ENCODE results near the gene SLC26A6. TPM values are rescaled to one million over a fixed set of nuclear protein-coding genes. Genes with fewer than 3 reads are reported as not detected.

The SLC26A6 gene
- total RNA-seq, 1 donor from 2014 or later = 12.5 TPM

DNA sequence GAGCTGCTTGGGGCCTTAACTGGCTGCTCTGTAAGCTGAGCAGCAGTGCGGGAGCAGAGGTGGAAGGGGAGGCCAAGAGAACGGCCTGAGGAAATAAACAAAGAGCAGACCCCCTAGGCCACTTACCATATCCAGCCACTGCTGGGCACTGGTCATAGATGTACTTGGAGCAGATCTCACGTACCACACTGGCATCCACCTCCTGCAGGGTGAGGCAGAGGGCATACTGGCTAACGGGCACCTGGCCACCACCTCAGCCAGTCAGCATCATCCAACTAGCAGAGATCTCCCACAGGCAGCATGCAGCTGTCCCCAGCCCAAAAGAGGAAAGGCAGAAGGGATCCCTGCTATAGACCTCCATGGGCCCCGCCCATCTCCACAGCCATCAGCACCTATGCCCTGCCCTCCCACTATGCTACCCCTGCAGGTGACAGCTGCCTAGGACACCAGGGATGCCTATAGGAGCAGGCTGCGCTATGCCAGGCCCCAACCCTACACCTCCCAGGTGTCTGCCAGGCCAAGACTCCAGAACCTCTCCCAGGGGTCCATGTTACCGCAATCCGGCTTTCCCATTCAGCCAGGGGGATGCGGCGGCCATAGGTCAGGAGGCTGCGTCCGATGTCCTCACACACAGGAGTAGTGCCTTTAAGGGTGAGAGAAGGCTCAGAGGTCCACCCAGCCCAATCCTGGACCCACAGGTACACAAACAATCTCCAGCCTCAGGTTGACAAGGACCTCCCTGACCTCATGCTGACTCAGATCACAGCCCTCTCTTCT, 35.6 kb downstream of the SLC26A6 start:
- no peak for DNase-seq (ENCODE audit: low read depth in 2 of 2)

DNA sequence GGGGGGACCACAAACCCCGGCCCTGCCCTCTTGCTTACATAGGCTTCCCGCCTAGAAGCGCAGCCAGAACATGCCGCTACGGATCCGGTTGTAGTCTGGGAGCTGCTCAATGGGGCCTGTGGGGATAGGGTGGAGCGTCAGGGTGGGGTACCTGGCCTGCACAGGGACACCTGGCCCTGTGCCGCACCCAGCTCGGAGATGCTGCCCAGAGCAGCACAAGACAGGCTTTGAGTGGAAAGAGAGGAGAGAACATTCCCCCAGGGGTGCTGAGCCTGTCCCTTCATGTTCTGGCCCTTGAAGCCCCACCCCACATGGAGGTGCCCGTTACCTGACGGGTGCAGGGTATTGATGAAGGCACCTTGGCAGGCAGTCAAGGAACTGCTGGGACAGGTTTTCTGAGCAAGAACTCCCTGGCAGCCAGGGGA, 36.2 kb downstream of the SLC26A6 start:
- DNase-seq (ENCODE audit: low read depth in 2 of 2) = no peak

DNA sequence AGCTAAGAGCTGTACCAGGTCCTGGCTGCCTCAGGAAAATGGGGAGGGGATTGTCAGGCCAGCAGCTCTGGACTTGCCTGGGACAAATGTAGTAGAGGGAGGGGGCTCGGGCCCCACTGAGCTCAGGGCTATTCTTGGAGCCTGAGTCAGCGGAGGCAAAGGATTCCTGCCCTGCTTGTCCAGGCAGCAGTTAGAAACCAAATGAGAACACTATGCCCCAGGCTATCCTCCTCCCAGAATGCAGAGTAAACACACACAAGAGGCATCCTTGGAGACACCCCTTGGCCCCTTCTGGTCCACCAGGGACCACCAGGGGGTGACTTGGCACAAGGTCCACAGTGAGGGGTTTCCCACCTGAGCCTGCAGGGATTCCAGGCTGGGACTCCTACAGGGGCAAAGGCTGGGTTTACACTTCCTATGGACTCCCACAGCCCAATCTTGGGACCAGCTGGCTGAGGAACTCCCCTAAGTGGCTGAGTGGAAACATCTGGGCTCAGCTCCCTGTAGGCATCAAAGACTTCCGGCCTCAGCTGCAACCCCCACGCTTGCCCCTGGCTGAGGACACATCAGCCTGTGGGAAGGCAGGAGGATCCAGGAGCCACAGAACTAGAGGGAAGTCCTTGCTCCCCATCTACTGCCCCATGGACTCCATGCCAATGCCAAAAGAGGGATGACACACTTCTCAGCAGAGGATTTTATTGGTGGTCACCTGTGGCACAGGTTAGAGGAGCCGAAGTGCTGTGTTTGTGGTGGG, 36.8 kb downstream of the SLC26A6 start:
- no peak for DNase-seq (ENCODE audit: low read depth in 2 of 2)

DNA sequence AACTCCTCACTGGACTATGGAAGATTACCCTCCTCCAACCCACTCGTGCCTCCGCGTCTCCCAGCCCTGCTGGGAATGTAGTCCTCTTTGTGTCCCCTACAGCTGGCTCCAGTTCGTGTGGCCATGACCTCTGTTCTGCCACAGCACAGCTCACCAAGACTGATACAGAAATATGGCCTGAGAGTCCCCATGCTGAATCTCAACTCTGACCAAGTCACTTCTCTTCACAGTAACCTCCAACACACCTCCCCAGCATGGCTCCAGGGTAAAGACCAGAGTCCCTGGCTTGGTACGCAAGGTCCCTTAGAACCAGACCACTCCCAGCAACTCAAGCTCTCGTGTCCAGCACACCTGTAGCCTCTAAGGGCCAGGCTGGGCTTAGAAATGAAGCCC, 37.9 kb downstream of the SLC26A6 start:
- DNase-seq (ENCODE audit: low read depth in 2 of 2) = no peak

DNA sequence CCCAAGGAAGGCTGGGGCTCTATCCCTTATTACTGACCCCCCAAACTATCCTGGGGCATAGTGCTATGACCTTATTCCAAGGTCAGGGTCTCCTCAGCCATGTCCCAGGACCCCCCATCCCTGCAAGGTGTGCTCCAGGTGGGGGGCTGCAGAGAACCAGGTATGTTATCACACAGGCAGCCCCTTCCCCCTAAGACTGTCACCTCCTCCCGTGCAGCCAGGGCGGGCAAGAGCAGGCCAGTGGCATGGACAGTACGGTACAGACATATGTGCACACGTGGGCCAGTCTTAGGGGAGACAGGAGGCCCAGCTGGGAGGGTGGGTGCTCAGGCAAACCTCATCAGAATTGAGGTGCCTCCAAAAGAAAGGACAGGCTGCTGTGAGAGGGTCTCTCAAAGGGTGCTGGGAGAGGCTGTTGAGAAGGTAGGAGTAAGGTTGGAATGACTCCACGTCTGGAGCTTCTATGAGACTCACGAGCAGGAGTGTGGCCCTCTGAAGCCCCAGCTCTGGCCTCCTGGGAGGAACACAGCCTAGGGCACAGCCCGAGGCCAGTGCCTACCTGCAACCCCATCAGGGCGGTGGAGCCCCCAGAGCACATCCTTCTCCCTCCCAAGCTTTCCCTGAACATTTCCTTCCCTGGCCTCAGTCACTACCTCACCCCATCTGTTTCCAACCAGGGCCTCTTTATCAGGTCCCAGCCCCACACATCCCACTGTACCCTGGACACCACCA, 38.4 kb downstream of the SLC26A6 start:
- DNase-seq (ENCODE audit: low read depth in 2 of 2) = no peak

DNA sequence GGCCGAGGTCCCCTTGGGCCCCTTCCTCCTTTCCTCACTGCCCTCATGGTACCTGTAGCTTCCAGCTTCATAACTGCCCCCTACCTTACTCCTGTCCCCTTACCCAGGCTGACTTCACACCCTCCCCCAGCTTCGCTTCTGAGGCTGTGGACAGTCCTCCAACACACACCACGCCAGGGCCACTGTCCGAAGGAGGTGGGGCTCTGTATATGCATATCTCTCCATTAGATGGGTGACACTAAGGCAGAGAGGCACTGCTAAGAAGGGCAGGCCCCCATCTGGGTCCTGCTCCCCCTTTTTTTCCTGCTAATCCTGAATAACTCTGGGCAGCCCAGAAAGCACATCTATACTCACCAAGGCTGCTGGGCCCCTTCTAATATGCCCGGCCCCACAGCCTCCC, 39.1 kb downstream of the SLC26A6 start:
- DNase-seq (ENCODE audit: low read depth in 2 of 2) = no peak

DNA sequence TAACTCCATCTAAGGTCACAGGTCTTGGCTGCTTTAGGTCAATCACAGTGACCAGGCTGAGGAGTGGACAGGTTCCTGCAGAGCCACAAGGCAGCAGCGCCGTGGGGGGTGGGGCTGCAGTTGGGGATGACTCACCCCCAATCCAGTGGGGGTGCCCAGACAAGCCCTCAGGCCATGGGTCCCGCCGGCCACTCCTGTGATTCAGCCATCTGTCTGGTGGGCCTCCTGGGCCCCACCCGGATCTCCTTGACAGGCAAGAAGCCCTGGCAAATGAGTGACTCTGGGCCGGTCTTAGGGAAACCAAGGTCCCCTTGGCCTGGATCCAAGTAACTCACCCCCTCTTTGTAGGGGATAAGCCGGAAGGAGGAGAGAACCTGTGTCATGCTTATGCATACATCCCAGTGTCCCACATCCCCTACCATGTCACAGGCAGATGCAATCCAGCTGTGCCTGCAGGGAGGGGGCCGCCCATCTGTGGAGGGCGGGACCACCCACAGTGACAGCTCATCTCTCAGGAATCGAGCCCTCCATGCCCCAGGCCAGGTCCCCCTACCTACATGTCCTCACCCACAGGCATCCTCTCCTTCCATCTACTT, 39.6 kb downstream of the SLC26A6 start:
- peak in 1 of 2 donors; percentile 43 for DNase-seq (ENCODE audit: low read depth in 2 of 2)

DNA sequence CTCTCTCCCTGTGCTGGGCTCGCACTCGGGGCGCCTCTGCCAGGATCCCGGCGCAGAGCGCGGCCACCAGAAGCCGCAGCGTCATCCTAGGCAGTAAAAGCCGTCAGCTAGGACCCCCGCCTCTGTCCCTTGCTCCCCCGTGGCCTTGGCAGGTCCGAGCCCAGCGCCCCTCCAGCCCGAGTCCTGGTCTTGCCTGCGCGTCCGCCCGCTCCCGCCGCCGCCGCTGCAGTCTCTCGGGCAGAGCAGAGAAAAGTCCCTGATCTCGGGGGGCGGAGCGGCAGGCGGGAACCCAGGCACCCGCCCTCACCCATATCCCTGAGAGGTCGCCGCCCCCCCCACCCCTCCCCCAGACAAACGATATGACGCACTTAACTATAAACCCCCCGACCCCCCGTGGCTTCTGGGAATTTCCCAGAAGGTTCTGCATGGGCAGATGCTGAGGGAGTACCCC, 40.2 kb downstream of the SLC26A6 start, which contains the start of gene COL7A1:
Gene COL7A1, minus strand, starts transcription at position 255 of the 451 bp plus-strand sequence. Its CDS starts 170 bp downstream, at position 85.
- DNase-seq (ENCODE audit: low read depth in 2 of 2) = no peak

DNA sequence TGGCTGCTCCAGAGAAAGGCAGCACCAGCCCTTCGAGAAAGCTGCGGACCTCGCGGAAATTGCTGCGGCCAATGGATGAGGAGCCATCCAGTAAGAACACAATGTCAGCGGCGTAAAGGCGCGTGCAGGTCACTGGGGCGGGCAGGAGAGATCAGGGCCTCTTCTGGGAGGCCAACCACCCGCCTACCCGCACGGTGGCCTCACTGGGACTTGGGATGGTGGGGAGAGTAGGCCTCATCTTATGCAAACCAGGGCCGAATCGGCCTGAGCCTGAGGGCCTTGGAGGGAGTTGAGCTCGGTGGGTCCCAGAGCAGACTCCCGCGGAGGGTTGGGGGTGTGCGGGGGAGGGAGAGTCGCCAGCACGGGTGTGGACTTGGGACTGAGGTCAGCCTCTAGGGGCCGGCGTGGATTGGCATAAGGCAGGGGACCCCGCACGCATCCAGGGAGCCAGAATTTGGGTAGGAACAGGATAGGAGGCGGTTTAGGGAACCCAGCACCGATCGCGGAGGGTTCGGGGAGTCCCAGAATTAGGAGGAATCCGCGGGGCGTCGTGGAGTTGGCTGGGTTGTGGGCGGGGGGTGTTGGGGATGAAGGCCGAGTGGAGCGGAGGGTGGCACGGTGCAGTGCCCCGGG, 40.7 kb downstream of the SLC26A6 start:
- no peak for DNase-seq (ENCODE audit: low read depth in 2 of 2)

DNA sequence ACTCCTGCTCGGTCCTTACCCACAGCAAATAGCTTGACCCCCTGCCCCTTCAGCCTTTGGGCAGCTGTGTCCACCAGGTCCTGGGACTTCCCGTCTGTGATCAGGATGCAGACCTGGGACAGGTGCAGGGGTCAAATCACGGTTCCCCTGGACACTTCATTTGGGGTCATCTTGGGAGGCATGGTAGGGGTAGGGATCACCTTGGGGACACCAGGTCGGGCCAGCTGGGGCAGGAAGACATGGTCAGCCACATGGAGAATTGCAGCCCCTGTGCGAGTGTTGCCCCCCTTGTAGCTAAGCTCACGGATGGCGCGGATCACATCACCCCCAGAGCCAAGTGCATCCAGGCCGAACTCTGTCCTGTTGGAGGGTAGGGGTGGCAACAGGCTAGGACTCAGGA, 41.9 kb downstream of the SLC26A6 start:
- no peak for DNase-seq (ENCODE audit: low read depth in 2 of 2)

DNA sequence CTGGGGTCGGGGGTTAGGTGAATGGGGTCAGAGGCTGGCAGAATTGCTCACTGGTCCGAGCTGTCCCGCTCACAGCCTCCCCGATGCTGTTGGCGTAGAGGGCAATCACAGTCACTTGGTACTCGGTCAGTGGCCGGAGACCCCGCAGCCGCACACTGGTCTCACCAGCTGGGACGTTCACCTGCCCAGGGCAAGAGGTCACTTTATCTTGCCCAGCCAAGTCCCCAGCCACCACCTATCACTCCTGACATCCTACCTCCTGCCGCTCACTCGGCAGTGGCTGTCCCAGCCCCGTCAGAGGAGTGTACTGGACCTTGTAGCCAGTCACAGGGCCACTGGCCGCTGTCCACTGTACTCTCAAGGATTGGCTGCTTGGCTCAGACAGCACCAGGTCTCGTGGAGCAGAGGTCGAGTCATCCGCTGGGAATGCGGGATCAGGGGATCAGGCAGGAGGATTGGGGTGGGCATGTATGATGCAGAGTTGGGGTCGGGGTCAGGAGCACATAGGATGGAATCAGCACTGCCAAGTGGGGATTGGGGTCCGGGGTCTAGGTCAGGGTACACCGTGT, 42.7 kb downstream of the SLC26A6 start:
- no peak for DNase-seq (ENCODE audit: low read depth in 2 of 2)

DNA sequence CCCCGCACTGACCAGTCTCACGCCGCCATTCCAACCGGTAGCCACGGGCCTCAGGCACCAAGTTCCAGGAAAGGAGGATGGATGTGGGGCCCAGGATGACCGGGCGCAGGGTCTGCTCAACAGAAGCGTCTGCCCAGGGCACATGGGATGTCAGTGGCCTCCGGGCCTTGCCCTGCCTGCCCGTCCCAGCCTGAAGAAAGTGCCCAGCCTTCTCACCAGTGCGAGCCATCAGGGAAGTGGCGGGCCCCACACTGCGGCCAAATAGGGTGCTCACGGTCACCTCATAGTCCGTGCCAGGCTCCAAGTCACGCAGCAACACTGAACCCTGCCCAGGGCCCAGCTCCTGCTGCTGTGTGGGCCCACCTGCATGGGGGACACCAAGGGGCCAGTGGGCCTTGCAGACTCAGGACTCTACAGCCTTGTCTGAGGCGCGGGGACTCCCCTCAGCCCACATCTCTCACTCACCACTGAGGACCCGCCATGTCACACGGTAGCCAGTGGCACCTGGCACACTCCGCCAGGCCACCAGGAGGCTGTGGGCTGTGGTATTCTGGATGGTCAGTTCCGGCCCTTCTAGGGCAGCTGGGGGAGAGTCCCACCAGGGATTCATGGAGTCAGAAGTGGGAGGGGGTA, 43.3 kb downstream of the SLC26A6 start:
- DNase-seq (ENCODE audit: low read depth in 2 of 2) = no peak

DNA sequence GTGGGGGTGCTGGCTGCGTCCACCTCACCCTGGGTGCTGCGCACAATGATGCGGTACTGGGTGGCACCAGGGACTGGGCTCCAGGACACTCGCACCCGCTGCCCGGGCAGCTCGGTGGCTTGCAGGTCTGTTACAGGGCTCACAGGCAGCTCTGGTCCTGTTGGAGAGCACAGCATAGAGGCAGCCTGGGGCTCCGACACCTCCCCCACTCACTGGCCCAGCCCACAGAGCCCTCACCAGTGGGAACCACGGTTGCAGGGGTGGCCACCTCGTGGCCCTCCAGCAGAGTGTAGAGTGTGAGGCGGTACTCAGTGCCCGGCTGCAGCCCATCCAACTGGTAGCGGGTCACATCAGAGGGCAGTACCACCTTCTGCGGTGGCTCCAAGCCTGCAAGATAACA, 43.8 kb downstream of the SLC26A6 start:
- DNase-seq (ENCODE audit: low read depth in 2 of 2) = no peak

DNA sequence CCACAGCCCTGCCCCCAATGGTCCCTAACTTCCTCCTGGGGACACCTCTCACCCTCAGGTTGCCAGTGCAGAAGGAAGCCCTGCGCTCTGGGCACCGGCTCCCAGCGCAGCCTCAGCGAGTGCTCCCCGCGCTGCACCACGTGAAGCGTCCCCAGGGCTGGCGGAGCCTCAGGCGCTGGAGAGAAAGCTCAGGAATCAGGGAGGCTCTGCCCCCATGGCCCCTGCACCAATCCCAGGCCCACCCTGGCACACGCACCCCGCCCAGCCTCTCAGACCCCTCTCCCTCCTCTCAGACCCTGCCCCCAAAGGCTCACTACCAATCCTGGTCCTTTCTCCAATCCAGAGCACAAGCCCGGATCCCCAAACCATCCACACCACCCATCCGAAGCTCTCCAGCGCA, 47.0 kb downstream of the SLC26A6 start:
- no peak for DNase-seq (ENCODE audit: low read depth in 2 of 2)

DNA sequence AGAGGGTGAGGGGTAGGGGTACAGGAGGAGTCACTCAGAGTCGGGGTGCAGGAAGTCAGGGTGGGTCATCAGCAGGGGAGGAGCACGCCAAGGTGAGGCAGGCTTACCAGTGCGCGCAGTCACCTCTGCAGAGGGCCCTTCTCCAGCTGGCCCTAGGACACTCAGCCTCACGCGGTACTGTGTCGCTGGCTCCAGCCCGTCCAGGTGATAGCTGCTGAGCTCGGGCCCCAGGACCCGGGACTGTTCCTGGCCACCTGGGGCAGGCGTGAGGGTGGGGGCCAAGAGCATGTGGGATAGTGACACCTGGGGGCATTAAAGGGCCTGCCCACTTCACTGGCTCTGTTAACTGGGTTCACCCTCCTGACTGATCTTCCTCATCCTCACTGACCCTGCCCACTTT, 47.6 kb downstream of the SLC26A6 start:
- no peak for DNase-seq (ENCODE audit: low read depth in 2 of 2)

DNA sequence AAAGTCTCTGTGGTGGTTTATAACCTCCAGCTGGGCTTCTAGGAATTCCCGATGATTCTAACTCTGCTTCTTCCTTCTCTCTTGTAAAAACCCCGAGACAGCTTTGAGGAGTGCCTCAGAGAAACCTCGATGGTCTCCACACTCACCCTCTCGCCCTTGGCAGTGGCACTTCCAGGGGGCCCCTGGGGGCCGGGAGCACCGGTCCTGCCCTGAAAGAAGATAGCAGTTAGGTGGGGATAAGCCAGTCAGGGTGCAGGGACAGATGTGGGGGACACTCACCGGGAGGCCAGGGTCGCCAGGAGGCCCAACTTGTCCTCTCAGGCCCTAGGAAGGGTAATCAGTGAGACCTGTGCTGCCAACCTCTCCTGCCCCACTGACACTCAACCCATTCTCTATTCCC, 49.9 kb downstream of the SLC26A6 start:
- no peak for DNase-seq (ENCODE audit: low read depth in 2 of 2)

DNA sequence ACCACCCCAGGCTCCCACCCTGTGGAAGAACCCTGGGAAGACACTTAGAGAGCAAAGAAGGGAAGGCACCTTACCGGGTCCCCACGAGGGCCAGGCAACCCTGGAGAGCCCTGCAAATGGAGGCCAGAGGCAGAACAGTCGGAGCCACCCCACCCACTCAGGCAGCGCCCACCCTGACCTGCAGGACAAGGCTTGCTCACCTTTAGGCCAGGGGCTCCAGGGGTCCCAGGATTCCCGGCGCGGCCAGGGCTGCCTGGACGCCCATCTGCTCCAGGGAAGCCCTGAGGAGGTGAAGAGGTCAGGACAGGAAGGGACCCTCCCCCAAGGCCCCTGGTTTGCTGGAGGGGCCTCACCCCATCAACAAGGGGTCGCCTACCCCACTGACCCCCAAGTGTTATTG, 50.4 kb downstream of the SLC26A6 start:
- no peak for DNase-seq (ENCODE audit: low read depth in 2 of 2)

DNA sequence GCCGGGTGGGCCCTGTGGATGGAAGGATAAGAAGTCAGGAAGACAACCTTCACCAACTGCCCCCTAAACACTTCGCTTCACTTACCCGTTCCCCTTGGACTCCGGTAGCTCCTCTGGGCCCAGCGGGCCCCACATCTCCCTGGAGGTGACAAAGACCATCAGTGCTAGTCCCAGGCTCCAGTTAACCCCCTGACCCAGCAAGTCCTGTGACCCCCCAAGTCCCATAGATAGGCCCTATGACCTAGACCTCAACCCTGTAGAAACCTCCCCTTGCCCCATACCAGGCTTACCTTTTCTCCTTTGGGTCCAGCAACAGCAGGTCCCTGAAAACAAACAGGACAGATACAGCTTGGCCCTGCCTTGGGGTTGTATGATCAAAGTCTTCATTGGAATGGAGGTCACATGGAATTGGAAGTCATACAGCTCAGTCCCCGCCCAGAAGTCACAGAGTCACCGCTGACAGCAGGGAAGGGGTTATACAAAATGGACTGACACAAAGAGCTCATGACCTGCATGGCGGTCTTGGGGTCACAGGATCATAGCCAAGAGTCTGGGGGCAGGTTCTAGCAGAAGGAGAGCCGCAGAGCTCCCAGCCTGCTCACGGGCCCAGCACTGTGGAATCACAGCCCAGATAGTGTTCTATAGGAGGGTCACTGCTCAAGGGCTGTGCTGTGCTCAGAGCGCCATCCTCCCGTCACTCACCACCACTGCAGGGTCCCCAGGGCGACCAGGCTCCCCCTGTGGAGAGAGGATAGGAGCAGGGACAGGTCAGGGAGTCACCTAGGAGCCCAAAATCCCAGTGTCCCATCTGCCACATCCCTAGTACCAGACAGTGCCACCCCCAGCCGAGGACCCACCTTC, 53.4 kb downstream of the SLC26A6 start:
- DNase-seq (ENCODE audit: low read depth in 2 of 2) = no peak

DNA sequence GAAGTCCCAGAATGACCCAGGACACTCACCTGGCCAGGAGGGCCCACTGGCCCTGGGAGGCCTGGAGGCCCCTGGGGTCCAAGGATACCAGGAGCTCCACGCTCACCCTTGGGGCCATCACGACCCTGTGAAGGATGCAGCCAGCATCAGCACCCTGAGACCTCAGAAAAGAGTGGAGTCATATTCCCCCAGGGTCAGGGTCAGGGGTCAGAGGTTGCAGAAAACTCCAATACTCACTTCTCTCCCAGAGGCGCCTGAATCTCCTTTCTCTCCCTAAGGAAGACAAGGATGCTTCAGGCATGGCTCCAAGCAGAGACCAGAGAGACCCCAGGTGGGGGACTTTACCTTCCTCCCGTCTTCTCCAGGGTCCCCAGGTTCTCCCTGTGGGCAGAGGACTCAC, 58.6 kb downstream of the SLC26A6 start:
- no peak for DNase-seq (ENCODE audit: low read depth in 2 of 2)
